Mesenchymal stem cell (in vitro differentiated cells and primary cell): ENCODE data around the gene CYB5B.
A peak's percentile ranks its signal among the peaks of the same experiment; 100 is the strongest.

Experiments
- DNase-seq: peaks from one replicate; pipeline ENCODE4 v3.0.0-alpha.2; 2013
- H2AFZ ChIP-seq: one replicate; pipeline ENCODE4 v1.6.1; 2013; ENCODE audit warnings: low read depth, mild to moderate bottlenecking, control low read depth, inconsistent platforms, low read length, moderate library complexity
- H2AK5ac ChIP-seq: 2 replicates; pipeline ENCODE4 v1.6.1; 2013; ENCODE audit warnings: low read length, moderate library complexity, mild to moderate bottlenecking, inconsistent platforms; ENCODE audit not compliant: severe bottlenecking
- H2BK120ac ChIP-seq: one replicate; pipeline ENCODE4 v1.6.1; 2013; ENCODE audit warnings: low read depth, mild to moderate bottlenecking, inconsistent platforms, low read length, moderate library complexity
- H2BK12ac ChIP-seq, 2 experiments: one replicate each; pipeline ENCODE4 v1.6.1; 2013; ENCODE audit warnings: inconsistent platforms in 2 of 2, low read length in 2 of 2, mild to moderate bottlenecking in 2 of 2, moderate library complexity in 2 of 2, control low read depth in 1 of 2
- H2BK15ac ChIP-seq: one replicate; pipeline ENCODE4 v1.6.1; 2013; ENCODE audit warnings: mild to moderate bottlenecking, low read depth, inconsistent platforms; ENCODE audit not compliant: poor library complexity, severe bottlenecking
- H2BK5ac ChIP-seq: 2 replicates; pipeline ENCODE4 v1.6.1; 2013; ENCODE audit warnings: low read depth, mild to moderate bottlenecking, low read length, control low read depth, inconsistent platforms; ENCODE audit not compliant: poor library complexity, severe bottlenecking
- H3K14ac ChIP-seq, 2 experiments: one replicate each; pipeline ENCODE4 v1.6.1; 2013; ENCODE audit warnings: inconsistent platforms in 2 of 2, low read length in 2 of 2, control low read depth in 1 of 2, mild to moderate bottlenecking in 1 of 2, moderate library complexity in 1 of 2
- H3K18ac ChIP-seq, 2 experiments: one replicate each; pipeline ENCODE4 v1.6.1; 2013; ENCODE audit warnings: inconsistent platforms in 2 of 2, low read length in 2 of 2, control low read depth in 1 of 2, low read depth in 1 of 2, mild to moderate bottlenecking in 1 of 2
- H3K23ac ChIP-seq, 2 experiments: one replicate each; pipeline ENCODE4 v1.6.1; 2013; ENCODE audit warnings: inconsistent platforms in 2 of 2, low read length in 2 of 2, mild to moderate bottlenecking in 2 of 2, moderate library complexity in 2 of 2, control low read depth in 1 of 2
- H3K27ac ChIP-seq: 2 replicates; pipeline ENCODE4 v1.5.1; 2013; ENCODE audit warnings: mild to moderate bottlenecking, moderate library complexity, low read length, control low read depth, inconsistent platforms; ENCODE audit not compliant: poor library complexity, severe bottlenecking
- H3K27me3 ChIP-seq, 2 experiments: 2 replicates each; pipeline versions ENCODE4 v1.6.1 to v1.7.0; 2013; ENCODE audit warnings: low read length in 2 of 2, mild to moderate bottlenecking in 2 of 2, moderate library complexity in 2 of 2, control low read depth in 1 of 2, inconsistent platforms in 1 of 2; ENCODE audit not compliant: control insufficient read depth in 1 of 2, insufficient read depth in 1 of 2
- H3K36me3 ChIP-seq, 2 experiments: 2 replicates each; pipeline versions ENCODE4 v1.6.1 to v1.7.0; 2013; ENCODE audit warnings: low read length in 2 of 2, control low read depth in 1 of 2, inconsistent platforms in 1 of 2, low read depth in 1 of 2, mild to moderate bottlenecking in 1 of 2; ENCODE audit not compliant: insufficient read depth in 2 of 2, control insufficient read depth in 1 of 2
- H3K4ac ChIP-seq, 2 experiments: one replicate each; pipeline ENCODE4 v1.6.1; 2013; ENCODE audit warnings: inconsistent platforms in 2 of 2, low read length in 2 of 2, mild to moderate bottlenecking in 2 of 2, moderate library complexity in 2 of 2, control low read depth in 1 of 2, low read depth in 1 of 2
- H3K4me1 ChIP-seq: 2 replicates; pipeline ENCODE4 v1.6.1; 2013; ENCODE audit warnings: low read depth, low read length, control low read depth; ENCODE audit not compliant: control insufficient read depth, insufficient read depth
- H3K4me2 ChIP-seq: 2 replicates; pipeline ENCODE4 v1.6.1; 2013; ENCODE audit warnings: low read length, mild to moderate bottlenecking, inconsistent platforms; ENCODE audit not compliant: poor library complexity, severe bottlenecking
- H3K4me3 ChIP-seq, 2 experiments: 2 replicates each; pipeline versions ENCODE4 v1.5.1 to v1.7.0; 2013; ENCODE audit warnings: low read length in 2 of 2, mild to moderate bottlenecking in 2 of 2, control low read depth in 1 of 2, low read depth in 1 of 2; ENCODE audit not compliant: insufficient read depth in 1 of 2
- H3K79me1 ChIP-seq: replicated peaks from 2 replicates; pipeline ENCODE4 v1.6.1; 2013; ENCODE audit warnings: mild to moderate bottlenecking, control low read depth, low read length, inconsistent platforms; ENCODE audit not compliant: poor library complexity, severe bottlenecking
- H3K9ac ChIP-seq: 2 replicates; pipeline ENCODE4 v1.7.0; 2013; ENCODE audit warnings: mild to moderate bottlenecking, low read length, moderate library complexity
- H3K9me3 ChIP-seq: 2 replicates; pipeline ENCODE4 v1.7.0; 2013; ENCODE audit warnings: mild to moderate bottlenecking, low read length; ENCODE audit not compliant: control insufficient read depth
- H4K8ac ChIP-seq: one replicate; pipeline ENCODE4 v1.6.1; 2013; ENCODE audit warnings: inconsistent platforms, mild to moderate bottlenecking, low read length, moderate library complexity
- H4K91ac ChIP-seq: one replicate; pipeline ENCODE4 v1.6.1; 2013; ENCODE audit warnings: mild to moderate bottlenecking, low read length, inconsistent platforms
- WGBS: methylation state at CpG from one replicate; pipeline ENCODE4 v1.1.7; 2013; ENCODE audit warnings: mixed read lengths; 5-methylcytosine and 5-hydroxymethylcytosine counted together

Gene CYB5B

DNA sequence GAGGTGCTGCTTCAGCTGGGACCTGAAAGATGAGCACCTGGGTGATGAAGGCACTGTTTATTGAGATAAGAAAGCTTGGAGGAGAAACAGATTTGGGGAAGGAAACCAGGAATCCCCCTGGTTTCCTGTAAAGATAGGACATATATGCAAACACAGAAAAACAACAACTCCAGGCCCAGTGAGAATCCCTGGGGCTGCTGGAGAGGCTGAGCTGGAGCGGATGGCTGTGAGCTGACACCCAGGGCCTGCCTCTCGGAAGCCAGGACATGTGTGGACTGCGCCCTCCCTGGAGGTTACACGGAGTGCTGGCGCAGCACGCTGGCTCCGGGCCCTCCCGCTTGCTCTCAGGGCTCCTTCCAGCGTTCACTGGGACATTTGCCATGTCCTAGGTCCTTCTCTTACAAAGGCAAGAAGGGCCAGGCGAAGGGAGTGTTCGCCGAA, 57.5 kb downstream of the CYB5B start:
- H3K9me3 ChIP-seq: no peaks in the 10 kb centered on the region
- H2BK5ac ChIP-seq: no peak overlapping the region
- H2BK12ac ChIP-seq: peak overlapping the region; percentile 26 to 86
- peak overlapping the region; percentile 94 for H4K8ac ChIP-seq
- peak overlapping the region; percentile 54 to 64 for H3K4ac ChIP-seq
- H3K9ac ChIP-seq: peak overlapping the region; percentile 79
- 84% methylated on average over 12 of the region's 12 CpGs for WGBS
- peak overlapping the region in 1 of 2 experiments; percentile 23 for H3K14ac ChIP-seq
- H3K27ac ChIP-seq: no peak overlapping the region
- no peak overlapping the region for H2AFZ ChIP-seq
- no peak overlapping the region for H3K4me2 ChIP-seq
- peaks cover 0 to 6% of the 10 kb centered on the region in 2 experiments for H3K27me3 ChIP-seq
- H4K91ac ChIP-seq: peak overlapping the region; percentile 98
- peak overlapping the region; percentile 87 for H2BK15ac ChIP-seq
- peaks cover 7% of the 10 kb centered on the region for H3K4me1 ChIP-seq
- H3K4me3 ChIP-seq: peak overlapping the region in 1 of 2 experiments; percentile 16
- H3K18ac ChIP-seq: peak overlapping the region; percentile 76 to 87
- DNase-seq: no peak
- peak overlapping the region; percentile 19 for H2AK5ac ChIP-seq
- H3K23ac ChIP-seq: no peak overlapping the region
- peak overlapping the region; percentile 11 for H2BK120ac ChIP-seq
- H3K79me1 ChIP-seq: no peaks in the 10 kb centered on the region
- no peaks in the 10 kb centered on the region for H3K36me3 ChIP-seq

DNA sequence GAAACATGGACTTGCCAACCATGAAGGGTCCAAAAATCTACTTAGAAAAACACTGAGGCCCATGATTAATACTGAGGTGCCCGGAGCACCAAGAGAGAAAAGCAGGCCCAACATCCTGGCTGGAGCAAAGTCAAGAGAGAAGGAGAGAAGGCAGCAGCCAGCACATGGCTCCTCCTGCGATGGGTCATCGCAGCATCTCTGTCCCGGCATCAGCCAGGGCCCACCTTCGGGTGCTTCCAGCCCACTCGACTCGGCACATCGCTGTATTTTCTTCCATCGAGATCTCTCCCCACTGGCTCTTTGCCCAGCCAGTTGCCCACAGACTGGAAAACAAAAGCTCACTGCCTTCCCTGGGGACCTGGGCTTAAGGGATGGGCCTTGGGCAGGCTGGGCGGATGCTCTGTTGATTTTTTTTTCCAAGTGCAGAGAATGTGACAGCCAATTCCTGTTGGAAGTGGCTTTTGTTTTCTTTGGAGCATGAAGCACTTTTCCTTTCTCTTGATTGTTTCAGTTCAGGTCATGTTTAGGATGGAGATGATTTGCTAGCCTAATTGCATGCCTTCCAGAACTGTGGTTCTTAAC, 58.1 kb downstream of the CYB5B start:
- Histone ChIP-seq H3K36me3 (no peaks in the 10 kb centered on the region), H2AK5ac (peak overlapping the region; percentile 22), H3K4me2 (no peak overlapping the region), H3K23ac (no peak overlapping the region), H3K27me3 (peaks cover 0 to 6% of the 10 kb centered on the region in 2 experiments), H3K4ac (peak overlapping the region; percentile 54 to 57), H4K8ac (peak overlapping the region; percentile 76), H3K9me3 (no peaks in the 10 kb centered on the region), H2BK12ac (peak overlapping the region; percentile 59 to 65), H3K27ac (no peak overlapping the region), H3K4me1 (peaks cover 9% of the 10 kb centered on the region), H3K4me3 (peak overlapping the region in 1 of 2 experiments; percentile 16), H3K18ac (peak overlapping the region; percentile 76 to 82), H4K91ac (peak overlapping the region; percentile 98), H3K79me1 (no peaks in the 10 kb centered on the region), H3K14ac (no peak overlapping the region), H2BK120ac (peak overlapping the region; percentile 11), H3K9ac (peak overlapping the region; percentile 79), H2BK5ac (no peak overlapping the region), H2AFZ (no peak overlapping the region), H2BK15ac (no peak overlapping the region)
- WGBS: 79% methylated on average over 10 of the region's 10 CpGs
- DNase-seq: peak; percentile 52

DNA sequence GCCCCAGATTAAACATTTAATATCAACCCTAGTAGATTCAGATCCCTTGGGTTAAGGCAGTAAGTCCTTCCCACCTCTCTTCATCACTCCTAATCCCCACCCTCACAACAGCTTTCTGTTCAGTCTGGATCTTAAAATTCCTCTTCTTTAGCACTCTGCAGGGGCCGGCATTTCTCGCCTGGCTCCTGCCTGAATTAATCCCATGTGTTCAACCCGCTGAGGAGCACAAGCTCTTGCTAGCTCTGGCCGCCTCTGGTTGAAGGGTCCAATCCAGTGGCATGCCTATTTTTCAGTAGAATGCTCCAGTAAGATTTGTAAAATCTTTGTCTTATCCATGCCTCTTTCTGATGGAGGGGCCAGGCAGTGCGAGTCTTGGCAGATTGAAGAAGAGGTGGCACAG, 59.2 kb downstream of the CYB5B start:
- Histone ChIP-seq H3K79me1 (no peaks in the 10 kb centered on the region), H4K91ac (no peak overlapping the region), H2BK15ac (no peak overlapping the region), H3K18ac (no peak overlapping the region), H2AK5ac (no peak overlapping the region), H3K9ac (no peak overlapping the region), H3K36me3 (no peaks in the 10 kb centered on the region), H3K4me3 (no peak overlapping the region), H3K14ac (no peak overlapping the region), H3K4ac (no peak overlapping the region), H2BK120ac (no peak overlapping the region), H3K4me1 (peaks cover 9% of the 10 kb centered on the region), H2BK5ac (no peak overlapping the region), H2BK12ac (no peak overlapping the region), H3K23ac (no peak overlapping the region), H3K4me2 (no peak overlapping the region), H3K27me3 (peaks cover 0 to 6% of the 10 kb centered on the region in 2 experiments), H3K9me3 (no peaks in the 10 kb centered on the region), H3K27ac (no peak overlapping the region), H2AFZ (no peak overlapping the region), H4K8ac (no peak overlapping the region)
- WGBS: 86% methylated on average over 5 of the region's 5 CpGs
- DNase-seq: no peak

DNA sequence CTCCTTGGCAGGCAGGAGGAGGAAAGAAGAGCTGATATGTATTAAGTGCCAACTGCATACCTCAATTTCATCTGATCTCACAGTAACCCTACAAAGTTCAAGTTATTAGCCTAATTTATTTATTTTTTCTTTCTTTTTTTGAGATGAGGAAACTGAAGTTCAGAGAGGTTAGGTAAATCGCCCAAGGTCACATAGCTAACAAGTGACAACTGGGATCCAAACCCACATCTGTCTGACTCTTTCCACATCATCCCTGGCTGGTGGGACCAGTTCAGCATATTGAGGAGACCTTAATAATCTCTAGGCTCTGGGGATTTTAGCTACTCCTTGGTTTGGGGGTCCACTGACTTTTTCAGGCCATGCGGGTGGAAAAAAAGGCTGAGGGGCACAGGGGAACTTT, 60.9 kb downstream of the CYB5B start:
- no peak overlapping the region for H3K9ac ChIP-seq
- H3K14ac ChIP-seq: no peak overlapping the region
- H2BK12ac ChIP-seq: no peak overlapping the region
- no peak overlapping the region for H2AFZ ChIP-seq
- no peaks in the 10 kb centered on the region for H3K79me1 ChIP-seq
- H3K9me3 ChIP-seq: no peaks in the 10 kb centered on the region
- no peak overlapping the region for H4K8ac ChIP-seq
- no peak overlapping the region for H3K23ac ChIP-seq
- H3K4me2 ChIP-seq: no peak overlapping the region
- H2BK120ac ChIP-seq: no peak overlapping the region
- no peak overlapping the region for H3K18ac ChIP-seq
- no peak overlapping the region for H4K91ac ChIP-seq
- no peaks in the 10 kb centered on the region for H3K36me3 ChIP-seq
- DNase-seq: no peak
- H3K4ac ChIP-seq: no peak overlapping the region
- 93% methylated on average over 2 of the region's 2 CpGs for WGBS
- peaks cover 0 to 6% of the 10 kb centered on the region in 2 experiments for H3K27me3 ChIP-seq
- H2AK5ac ChIP-seq: no peak overlapping the region
- no peak overlapping the region for H3K4me3 ChIP-seq
- peaks cover 9% of the 10 kb centered on the region for H3K4me1 ChIP-seq
- no peak overlapping the region for H3K27ac ChIP-seq
- no peak overlapping the region for H2BK15ac ChIP-seq
- no peak overlapping the region for H2BK5ac ChIP-seq
